ENCODE measurements around the gene STAT4.

Gene STAT4, protein sequence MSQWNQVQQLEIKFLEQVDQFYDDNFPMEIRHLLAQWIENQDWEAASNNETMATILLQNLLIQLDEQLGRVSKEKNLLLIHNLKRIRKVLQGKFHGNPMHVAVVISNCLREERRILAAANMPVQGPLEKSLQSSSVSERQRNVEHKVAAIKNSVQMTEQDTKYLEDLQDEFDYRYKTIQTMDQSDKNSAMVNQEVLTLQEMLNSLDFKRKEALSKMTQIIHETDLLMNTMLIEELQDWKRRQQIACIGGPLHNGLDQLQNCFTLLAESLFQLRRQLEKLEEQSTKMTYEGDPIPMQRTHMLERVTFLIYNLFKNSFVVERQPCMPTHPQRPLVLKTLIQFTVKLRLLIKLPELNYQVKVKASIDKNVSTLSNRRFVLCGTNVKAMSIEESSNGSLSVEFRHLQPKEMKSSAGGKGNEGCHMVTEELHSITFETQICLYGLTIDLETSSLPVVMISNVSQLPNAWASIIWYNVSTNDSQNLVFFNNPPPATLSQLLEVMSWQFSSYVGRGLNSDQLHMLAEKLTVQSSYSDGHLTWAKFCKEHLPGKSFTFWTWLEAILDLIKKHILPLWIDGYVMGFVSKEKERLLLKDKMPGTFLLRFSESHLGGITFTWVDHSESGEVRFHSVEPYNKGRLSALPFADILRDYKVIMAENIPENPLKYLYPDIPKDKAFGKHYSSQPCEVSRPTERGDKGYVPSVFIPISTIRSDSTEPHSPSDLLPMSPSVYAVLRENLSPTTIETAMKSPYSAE

DNA sequence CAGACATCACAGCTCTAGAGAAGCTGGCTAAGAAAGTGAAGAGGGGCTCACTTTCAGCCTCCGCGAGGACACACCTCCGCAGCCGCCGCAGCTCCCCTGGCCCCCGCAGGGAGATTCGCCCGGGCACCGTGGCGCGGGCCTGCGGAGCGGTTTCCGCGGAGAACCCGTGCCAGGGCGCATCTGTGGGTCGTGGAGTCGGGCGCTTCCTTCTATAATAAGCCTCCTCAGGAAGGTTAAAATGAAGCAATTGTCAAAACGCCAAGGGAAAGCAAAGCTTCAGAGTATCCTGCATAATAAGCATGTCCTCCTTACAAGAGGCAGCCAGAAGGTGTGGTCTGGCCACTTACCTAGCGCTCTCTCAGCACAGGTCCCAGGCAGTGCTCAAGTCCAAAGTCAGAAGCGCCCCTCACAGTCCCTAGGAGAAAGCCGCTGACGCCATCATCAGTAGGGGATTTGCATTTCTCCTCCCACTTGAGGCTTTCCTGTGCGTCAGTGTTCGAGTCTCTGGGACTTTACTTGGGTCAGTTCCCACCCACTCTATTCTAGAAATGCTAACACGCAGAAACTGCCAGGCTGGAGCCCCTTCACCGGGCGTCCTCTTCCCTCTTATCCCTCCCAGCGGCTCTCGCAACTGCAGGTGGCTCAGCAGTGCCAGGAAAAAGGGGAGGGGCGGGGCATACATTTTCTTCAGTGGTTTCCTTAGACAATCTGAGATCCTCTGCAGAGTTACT is at the start of gene STAT4:
Gene STAT4, minus strand, starts transcription at position 395 of the 731 bp plus-strand sequence. CDS start 2,791 bp downstream, outside the sequence.
- in situ Hi-C loops (cut with HindIII; ENCODE audit: low sequenced_read_pairs): no loop called here

DNA sequence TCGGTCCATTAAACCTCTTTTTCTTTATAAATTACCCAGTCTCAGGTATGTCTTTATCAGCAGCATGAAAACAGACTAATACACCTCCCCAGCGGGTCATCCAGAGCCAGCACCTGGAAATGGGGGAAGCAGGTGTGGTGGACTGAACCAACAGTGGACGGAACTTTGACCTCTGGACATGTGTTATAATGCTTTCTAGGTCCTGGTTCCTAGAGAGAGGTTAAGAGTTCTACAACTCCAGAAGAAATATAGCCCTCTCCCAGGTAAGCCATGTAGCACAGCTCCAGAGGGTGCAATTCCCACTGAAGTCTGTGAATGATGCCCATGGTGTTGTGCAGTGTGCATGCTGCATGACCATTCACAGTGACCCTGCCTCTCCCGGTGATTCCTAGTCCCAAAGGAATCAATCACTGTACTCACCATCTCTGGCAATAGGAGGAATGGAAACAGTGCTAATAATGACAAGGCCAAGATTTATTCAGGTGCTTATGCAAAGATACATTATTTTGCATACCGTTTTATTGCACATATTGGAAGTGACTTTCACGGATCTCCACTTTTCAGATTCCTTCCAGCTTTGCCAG is 49.2 kb upstream of the STAT4 start:
- in situ Hi-C loops (cut with HindIII; ENCODE audit: low sequenced_read_pairs): no loop called here

DNA sequence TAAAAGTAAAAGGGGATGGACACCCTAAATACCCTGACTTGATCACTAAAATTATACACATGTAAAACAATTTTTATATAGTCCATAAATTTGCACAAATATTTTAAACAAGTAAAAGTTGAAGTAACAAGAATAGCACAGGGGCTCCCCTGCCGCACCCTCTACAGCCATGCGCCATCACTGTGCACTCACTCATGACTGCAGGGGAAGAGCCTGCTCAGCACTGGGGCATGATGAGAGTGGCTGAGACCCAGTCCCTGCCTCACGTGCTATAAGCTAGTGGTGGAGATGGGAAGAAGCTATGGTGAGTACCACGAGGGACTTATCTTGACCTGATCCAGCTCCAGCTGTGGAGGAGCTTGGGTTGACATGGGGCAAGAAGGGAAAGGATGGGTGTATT is 47.5 kb upstream of the STAT4 start:
- in situ Hi-C loops (cut with HindIII; ENCODE audit: low sequenced_read_pairs): no loop called here

DNA sequence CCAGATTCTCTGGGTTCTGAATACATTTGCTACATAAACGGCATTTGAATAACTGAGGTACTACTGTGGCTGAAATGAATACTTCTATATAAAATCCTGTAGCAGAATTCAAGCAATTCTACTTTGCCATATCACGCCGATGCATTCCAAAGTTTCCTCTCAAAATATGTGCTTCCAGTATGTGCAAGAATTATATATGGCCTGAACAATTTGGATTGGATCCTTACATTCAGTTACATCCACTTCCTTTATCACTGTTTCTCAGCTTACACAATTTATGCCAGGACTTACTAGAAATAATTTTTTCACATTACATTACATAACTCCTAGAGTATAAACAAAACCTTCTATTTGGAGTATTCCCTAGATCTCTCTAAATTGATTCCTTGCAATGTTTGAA is 46.3 kb upstream of the STAT4 start:
- in situ Hi-C loops (cut with HindIII; ENCODE audit: low sequenced_read_pairs): no loop called here

DNA sequence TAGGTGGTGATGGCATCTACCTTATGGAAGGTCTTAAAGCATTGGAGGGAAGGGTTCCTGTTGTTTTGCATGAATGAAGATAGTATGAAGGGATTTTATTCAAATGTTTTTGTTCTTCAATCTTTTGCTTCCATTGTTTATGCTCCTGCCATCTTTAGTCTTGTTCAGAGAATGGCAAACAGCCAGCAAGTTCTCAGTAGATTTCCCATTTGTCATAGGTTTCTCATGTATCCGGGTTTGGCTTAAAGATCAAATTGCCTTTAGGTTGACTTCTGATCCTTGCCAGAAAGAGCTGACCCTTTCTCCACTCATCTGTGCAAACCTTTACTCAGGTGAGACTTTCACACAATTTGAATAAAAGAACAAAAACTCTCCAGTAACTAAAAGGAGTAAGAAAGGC is 44.2 kb upstream of the STAT4 start:
- in situ Hi-C loops (cut with HindIII; ENCODE audit: low sequenced_read_pairs): no loop called here

DNA sequence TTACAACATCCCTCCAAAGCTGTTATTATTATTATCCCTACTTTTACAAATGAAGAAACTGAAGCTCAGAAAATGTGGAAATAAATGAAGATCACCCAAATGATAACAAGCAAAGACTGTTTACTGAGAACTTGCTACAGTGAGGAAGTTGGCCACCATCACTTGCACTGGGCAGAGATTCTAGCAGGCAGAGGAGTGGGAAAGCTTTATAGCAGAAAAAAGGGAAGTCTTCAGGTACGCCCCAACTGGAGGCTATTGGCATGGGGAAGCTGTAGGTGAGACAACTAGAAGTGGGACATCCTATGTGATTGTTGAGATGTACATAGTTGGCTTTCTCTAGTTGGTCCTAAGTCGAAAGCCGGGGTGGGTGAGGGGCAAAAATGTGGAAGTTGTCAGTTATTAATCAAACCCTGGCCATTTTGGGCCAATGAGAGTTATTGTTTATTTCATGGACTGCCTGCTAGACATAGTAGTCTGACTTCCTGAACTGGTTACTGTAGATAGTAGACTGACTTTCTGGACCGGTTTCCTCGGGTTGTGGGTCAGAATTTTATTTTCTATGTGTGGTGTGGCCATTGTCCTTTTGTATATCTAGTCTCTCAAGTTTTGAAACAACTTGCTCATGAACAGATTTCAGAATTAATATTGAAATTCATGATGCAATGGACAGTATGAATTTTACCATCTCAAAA is 40.2 kb upstream of the STAT4 start:
- in situ Hi-C loops (cut with HindIII; ENCODE audit: low sequenced_read_pairs): no loop called here

DNA sequence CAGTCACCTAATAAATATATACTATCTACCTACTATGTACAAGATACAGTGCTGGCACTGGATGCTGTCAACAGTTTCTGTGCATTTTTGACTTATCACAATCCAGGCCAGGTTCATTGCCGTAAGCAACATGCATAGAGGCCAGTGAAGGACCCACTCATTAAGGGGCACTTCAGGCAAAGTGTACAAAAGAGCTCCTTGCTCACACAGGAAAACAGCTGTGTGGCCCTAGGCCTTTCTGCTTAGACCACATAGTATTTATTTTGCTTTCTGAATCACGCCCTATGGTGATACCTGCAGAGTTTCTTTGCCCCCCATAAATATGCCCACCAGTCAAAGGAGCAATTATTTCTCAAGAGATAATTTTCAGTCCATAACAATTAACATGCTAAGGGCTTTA is 39.6 kb upstream of the STAT4 start:
- in situ Hi-C loops (cut with HindIII; ENCODE audit: low sequenced_read_pairs): no loop called here

DNA sequence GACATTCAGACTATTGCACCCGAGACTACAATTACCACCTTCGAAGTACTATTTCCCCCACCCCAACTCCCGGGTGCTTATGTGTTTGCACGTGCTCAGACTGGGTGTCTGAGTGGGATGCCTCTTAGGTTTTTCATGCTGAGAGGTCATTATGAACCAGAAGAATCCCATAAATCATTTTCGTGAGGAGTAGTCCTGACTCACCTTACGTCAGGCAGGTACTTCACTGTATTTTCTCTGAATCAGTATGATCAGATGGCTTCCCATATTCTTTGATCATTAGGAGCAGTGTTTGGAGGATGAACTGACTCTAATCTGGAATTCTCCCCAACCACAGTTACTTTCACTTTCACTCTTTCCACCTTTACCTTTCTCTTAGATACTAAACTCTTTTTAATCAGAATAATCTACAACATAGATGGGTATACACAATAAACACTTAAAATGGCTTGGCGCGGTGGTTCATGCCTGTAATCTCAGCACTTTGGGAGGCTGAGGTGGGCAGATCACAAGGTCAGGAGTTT is 38.4 kb upstream of the STAT4 start:
- in situ Hi-C loops (cut with HindIII; ENCODE audit: low sequenced_read_pairs): no loop called here

DNA sequence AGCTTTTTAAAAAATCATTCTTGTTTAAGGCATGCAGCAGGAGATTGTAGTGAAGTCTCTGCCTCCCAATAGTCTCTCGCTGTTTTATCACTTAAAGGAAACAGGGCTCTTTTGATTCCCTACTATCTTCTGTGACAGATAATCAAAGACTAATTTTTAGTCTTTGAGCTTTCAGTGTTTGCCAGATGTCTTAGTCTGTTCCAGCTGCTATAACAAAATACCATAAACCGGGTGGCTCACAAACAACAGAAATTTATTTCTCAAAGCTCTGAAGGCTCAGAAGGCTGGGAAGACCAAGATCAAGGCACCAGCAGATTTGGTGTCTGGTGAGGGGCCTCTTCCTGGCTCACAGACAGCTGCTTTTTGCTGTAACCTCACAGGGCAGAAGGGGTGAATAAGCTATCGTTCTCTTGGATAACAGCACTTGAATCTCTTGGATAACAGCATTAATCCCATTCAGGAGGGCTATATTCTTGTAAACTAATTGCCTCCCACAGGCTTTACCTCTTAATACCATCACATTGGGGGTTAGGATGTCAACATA is 37.8 kb upstream of the STAT4 start:
- in situ Hi-C loops (cut with HindIII; ENCODE audit: low sequenced_read_pairs): no loop called here

DNA sequence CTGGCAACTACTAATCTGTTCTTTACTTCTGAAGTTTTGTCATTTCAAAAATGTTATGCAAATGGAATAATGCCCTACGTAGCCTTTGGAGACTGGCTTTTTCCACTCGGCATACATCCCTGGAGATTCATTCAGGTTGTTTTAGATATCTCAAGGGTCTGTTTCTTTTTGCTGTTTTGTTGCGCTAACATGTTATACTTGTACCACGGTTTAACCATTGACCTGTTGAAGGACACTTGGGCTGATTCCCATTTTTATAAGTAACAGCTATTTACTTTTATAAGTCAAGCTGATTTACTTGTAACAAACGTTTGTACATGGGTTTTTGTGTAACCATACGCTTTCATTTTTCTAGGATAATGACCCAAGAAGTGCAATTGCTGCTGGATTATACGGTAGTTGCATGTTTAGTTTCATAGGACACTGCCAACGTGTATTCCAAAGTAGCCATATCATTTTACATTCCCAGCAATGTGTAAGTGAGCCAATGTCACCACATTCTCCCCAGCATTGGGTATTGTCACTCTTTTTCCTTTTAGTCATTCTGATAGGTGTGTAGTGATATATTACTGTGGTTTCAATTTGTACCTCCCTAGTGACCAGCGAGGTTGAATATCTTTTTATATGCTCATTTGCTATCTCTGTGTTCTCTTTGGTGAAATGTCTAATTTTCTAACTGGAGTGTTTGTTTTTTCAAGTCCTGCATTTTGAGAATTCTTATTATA is 36.5 kb upstream of the STAT4 start:
- in situ Hi-C loops (cut with HindIII; ENCODE audit: low sequenced_read_pairs): no loop called here

DNA sequence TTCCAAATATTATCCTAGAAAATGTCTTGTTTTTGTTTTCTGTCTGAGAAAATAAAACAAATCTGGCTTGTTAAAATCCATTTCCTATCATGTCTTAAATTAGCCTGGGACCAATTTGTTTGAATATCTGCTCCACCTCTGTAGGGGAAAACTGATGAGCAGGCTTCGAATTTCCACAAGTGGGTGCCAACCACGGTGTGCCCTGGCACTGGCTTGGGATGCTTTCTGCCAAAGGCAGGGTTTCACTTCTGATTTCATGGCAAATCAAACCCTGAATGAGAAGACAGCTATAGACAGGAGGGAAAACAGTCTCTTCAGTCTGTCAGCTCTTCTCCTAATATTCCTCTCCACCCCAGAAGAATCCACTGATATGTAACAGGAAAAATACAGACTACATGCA is 33.7 kb upstream of the STAT4 start:
- in situ Hi-C loops (cut with HindIII; ENCODE audit: low sequenced_read_pairs): no loop called here

DNA sequence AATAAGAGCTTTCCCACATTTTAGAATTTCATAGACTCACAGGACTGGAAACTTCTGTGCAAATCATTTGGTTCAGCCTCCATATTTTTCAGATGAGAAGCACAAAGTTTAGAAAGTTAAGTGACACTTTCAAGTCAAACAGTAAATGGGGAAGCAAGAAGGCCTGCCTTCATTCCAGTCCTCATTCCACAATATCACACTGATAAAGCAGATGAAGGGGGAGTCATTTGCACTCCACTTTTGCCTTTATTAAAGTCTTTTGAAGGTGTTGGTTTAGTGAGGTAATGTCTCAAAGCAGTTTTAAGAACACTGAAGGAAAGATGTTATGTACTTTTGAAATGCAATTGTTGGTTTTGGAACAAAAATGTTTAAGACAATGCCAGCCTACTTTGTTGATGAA is 32.7 kb upstream of the STAT4 start:
- in situ Hi-C loops (cut with HindIII; ENCODE audit: low sequenced_read_pairs): no loop called here

DNA sequence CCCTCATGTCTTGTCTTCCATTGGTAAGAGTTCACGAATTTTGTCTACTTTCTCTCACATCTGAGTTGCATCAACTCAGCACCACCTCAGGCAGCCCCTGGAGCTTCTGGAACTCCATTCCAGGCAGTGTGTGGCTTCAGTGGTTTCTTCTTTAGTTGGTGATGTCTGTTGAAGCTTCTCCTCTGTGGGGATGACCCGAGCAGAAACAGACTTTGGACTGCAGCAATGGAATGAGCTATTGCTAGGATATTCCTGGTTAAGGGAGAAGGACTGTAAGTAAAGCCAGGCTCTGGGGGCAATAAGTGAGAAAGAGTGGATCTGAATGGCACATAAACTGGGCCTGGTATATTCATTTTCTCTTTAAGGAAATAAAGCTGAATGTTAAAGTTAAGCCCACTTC is 32.3 kb upstream of the STAT4 start:
- in situ Hi-C loops (cut with HindIII; ENCODE audit: low sequenced_read_pairs): no loop called here

DNA sequence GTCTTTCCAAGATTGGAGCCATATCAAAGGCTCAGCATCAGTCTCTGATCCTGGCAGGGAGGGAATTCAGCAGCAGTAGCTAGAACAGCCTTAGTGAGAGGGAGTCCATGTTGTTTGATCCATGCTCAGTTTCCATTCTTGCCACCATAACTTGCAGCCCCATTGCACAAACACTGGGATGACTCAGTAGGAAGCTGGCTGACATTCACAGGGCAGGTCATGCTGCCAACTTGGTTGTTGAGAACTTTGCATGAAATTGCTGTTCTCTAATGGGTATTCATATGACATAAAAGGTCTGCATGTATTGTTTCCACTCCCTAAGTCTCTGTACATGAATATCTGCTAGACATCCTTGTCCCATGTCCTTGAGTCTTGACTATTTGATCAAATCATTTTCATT is 29.9 kb upstream of the STAT4 start:
- in situ Hi-C loops (cut with HindIII; ENCODE audit: low sequenced_read_pairs): no loop called here

DNA sequence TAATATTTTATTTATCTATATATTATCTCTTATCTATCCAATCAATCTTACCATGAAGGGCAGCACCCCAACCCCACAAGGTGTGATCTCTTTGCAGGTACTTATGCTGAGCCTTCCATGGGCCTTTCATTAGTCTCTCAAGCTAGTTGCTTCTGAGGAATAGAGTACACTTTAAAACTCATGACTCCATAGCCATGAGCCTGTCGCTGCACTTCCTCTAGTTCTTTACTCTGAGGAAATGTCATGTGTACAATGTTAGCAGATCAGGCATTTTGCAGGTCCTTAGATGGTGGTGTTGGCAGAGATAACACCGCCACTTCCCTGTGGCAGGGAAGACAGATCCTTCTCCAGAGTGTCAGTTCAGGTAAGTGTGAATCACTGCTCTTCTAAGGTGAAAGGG is 29.5 kb upstream of the STAT4 start:
- in situ Hi-C loops (cut with HindIII; ENCODE audit: low sequenced_read_pairs): no loop called here

DNA sequence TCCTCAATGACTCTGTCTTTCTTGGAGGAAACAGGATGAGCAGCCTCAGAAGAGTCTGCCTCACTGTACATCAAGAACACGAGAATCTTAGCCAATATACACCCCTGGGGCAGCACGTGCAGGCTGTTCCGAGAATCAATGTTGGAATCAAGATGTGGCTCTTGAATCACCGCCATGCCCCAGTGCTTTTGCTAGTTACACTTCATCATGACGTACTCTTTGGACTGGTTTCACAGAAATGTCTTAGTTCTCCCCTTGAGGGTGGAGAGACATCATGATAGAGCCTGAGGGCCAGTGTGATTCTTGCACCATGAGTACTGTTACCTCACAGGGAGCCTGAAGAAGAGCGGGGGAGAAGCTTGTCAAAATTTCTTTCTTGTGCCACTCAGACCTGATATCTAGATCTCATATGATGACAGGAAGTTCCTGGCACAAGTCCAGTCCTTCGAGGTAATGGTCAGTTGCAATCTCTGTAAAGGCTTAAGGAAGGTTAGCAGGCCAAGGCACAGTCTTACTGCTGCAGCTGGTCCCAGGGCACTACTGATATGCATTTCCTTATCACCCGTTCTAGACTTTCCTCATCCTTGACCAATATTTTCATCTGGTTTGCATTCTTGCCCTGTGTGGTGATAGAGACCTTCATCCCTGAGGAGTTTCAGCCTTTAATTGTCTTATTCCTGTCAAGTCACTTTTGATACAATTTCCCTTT is 28.2 kb upstream of the STAT4 start:
- in situ Hi-C loops (cut with HindIII; ENCODE audit: low sequenced_read_pairs): no loop called here

DNA sequence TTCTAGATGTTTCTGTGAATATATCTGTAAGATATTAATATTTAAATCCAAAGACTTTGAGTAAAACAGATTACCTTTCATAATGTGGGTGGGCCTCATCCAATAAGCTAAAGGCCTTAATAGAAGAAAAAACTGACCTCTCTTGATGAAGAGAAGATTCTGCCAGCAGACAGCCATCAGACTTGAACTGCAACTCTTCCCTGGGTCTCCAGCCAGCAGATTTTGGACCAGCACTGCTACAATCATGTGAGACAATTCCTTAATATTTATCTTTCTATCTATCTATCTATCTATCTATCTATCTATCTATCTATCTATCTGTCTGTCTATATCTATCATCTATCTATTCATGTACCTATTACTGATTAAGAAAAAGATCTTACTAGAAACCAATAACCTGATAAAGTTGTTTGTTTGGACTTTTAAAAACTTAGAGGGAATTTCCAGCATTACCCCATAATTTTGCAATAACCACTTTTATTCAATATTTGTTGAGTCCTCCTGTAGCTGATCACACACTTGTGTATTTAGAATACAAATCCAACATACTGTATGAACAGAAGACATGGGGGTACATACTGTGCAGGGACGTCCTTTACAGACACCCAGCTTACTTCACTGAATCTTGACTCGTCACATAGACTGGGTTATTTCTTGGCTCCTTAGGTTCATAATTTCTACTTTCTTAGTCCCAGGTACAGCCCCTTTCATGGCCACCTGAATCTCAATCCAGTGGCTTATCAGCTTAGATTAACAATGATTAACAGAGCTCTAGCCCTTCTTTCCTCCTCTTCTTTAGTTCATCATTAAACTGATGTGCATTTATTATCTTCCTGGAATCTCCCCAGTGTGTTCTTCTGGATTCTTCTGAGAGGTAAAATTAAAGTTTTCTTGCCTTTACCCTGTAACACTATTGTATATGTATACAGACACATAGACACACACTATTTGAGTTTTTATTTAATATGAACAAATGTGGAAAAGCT is 27.2 kb upstream of the STAT4 start:
- in situ Hi-C loops (cut with HindIII; ENCODE audit: low sequenced_read_pairs): no loop called here

All from endothelial cell of hepatic sinusoid (primary cell).